ENCODE data around the gene KRT86. TPM values are rescaled to one million over a fixed set of nuclear protein-coding genes. Genes with fewer than 3 reads are reported as not detected.

KRT86 gene
- total and polyA plus RNA-seq, 4 donors: 0.39 to 3.2 (median 1.3) TPM

- 80 to 92% methylated on average over 1 of the region's 1 CpG for WGBS, 2 donors
- intact Hi-C loops (cut with DNase I): no loop called here
Measured at GRCh38 chr12:52261208-52261484, 13.3 kb upstream of the KRT86 start.

GRCh38 chr12:52262286-52262685 is 12.2 kb upstream of the KRT86 start:
- Histone ChIP-seq H3K4me3 (ENCODE audit: low read length in 2 of 2) (no peak overlapping the region), H3K27me3 (ENCODE audit: control insufficient read depth in 1 of 2, insufficient read depth in 2 of 2, low read length in 1 of 2) (no peaks in the 10 kb centered on the region), H3K9me3 (ENCODE audit: control insufficient read depth, low read length) (no peaks in the 10 kb centered on the region), H3K27ac (ENCODE audit: low read depth in 1 of 2, low read length in 2 of 2) (no peak overlapping the region), H3K36me3 (ENCODE audit: control insufficient read depth in 1 of 2, insufficient read depth in 2 of 2, low read length in 1 of 2) (no peaks in the 10 kb centered on the region), H3K4me1 (ENCODE audit: control insufficient read depth in 1 of 2, insufficient read depth in 2 of 2, low read length in 2 of 2) (no peaks in the 10 kb centered on the region)
- WGBS, 2 donors: 87 to 93% methylated on average over 3 of the region's 3 CpGs
- intact Hi-C loops (cut with DNase I): no loop called here
- ATAC-seq (ENCODE audit: low FRiP score) (no peak), DNase-seq (peak in 1 of 2 donors; percentile 46)

More at GRCh38 chr12:52261208-52261484, 13.3 kb upstream of the KRT86 start:
- Histone ChIP-seq H3K27ac (ENCODE audit: low read depth in 1 of 2, low read length in 2 of 2) (no peak overlapping the region), H3K4me1 (ENCODE audit: control insufficient read depth in 1 of 2, insufficient read depth in 2 of 2, low read length in 2 of 2) (no peaks in the 10 kb centered on the region), H3K27me3 (ENCODE audit: control insufficient read depth in 1 of 2, insufficient read depth in 2 of 2, low read length in 1 of 2) (no peaks in the 10 kb centered on the region), H3K4me3 (ENCODE audit: low read length in 2 of 2) (no peak overlapping the region), H3K36me3 (ENCODE audit: control insufficient read depth in 1 of 2, insufficient read depth in 2 of 2, low read length in 1 of 2) (no peaks in the 10 kb centered on the region), H3K9me3 (ENCODE audit: control insufficient read depth, low read length) (no peaks in the 10 kb centered on the region)
- no peak for DNase-seq
- ATAC-seq (ENCODE audit: low FRiP score): no peak

GRCh38 chr12:52263761-52264434 is 10.5 kb upstream of the KRT86 start:
- no peak for ATAC-seq (ENCODE audit: low FRiP score)
- 89 to 92% methylated on average over 7 of the region's 7 CpGs for WGBS, 2 donors
- Histone ChIP-seq H3K9me3 (ENCODE audit: control insufficient read depth, low read length) (no peaks in the 10 kb centered on the region), H3K36me3 (ENCODE audit: control insufficient read depth in 1 of 2, insufficient read depth in 2 of 2, low read length in 1 of 2) (no peaks in the 10 kb centered on the region), H3K27me3 (ENCODE audit: control insufficient read depth in 1 of 2, insufficient read depth in 2 of 2, low read length in 1 of 2) (no peaks in the 10 kb centered on the region), H3K27ac (ENCODE audit: low read depth in 1 of 2, low read length in 2 of 2) (no peak overlapping the region), H3K4me3 (ENCODE audit: low read length in 2 of 2) (no peak overlapping the region), H3K4me1 (ENCODE audit: control insufficient read depth in 1 of 2, insufficient read depth in 2 of 2, low read length in 2 of 2) (no peaks in the 10 kb centered on the region)
- DNase-seq: peak in 1 of 2 donors; percentile 53
- intact Hi-C loops (cut with DNase I): no loop called here

GRCh38 chr12:52264435-52264825 is 10.0 kb upstream of the KRT86 start:
- H3K4me1 ChIP-seq (ENCODE audit: control insufficient read depth in 1 of 2, insufficient read depth in 2 of 2, low read length in 2 of 2): no peaks in the 10 kb centered on the region
- H3K27ac ChIP-seq (ENCODE audit: low read depth in 1 of 2, low read length in 2 of 2): no peak overlapping the region
- no peaks in the 10 kb centered on the region for H3K27me3 ChIP-seq (ENCODE audit: control insufficient read depth in 1 of 2, insufficient read depth in 2 of 2, low read length in 1 of 2)
- DNase-seq (no peak), ATAC-seq (ENCODE audit: low FRiP score) (no peak)
- no peaks in the 10 kb centered on the region for H3K9me3 ChIP-seq (ENCODE audit: control insufficient read depth, low read length)
- 79 to 86% methylated on average over 2 of the region's 2 CpGs for WGBS, 2 donors
- H3K4me3 ChIP-seq (ENCODE audit: low read length in 2 of 2): no peak overlapping the region
- H3K36me3 ChIP-seq (ENCODE audit: control insufficient read depth in 1 of 2, insufficient read depth in 2 of 2, low read length in 1 of 2): no peaks in the 10 kb centered on the region
- intact Hi-C loops (cut with DNase I): no loop called here

GRCh38 chr12:52266514-52266913 is 7.9 kb upstream of the KRT86 start:
- intact Hi-C loops (cut with DNase I): no loop called here
- H3K27me3 ChIP-seq (ENCODE audit: control insufficient read depth in 1 of 2, insufficient read depth in 2 of 2, low read length in 1 of 2): no peaks in the 10 kb centered on the region

GRCh38 chr12:52267266-52267665 is 7.2 kb upstream of the KRT86 start:
- Histone ChIP-seq H3K36me3 (ENCODE audit: control insufficient read depth in 1 of 2, insufficient read depth in 2 of 2, low read length in 1 of 2) (no peaks in the 10 kb centered on the region), H3K27ac (ENCODE audit: low read depth in 1 of 2, low read length in 2 of 2) (no peak overlapping the region), H3K27me3 (ENCODE audit: control insufficient read depth in 1 of 2, insufficient read depth in 2 of 2, low read length in 1 of 2) (no peaks in the 10 kb centered on the region), H3K9me3 (ENCODE audit: control insufficient read depth, low read length) (no peaks in the 10 kb centered on the region), H3K4me1 (ENCODE audit: control insufficient read depth in 1 of 2, insufficient read depth in 2 of 2, low read length in 2 of 2) (no peaks in the 10 kb centered on the region), H3K4me3 (ENCODE audit: low read length in 2 of 2) (no peak overlapping the region)
- peak in 1 of 2 donors; percentile 24 for DNase-seq
- no peak for ATAC-seq (ENCODE audit: low FRiP score)
- 96 to 97% methylated on average over 3 of the region's 3 CpGs for WGBS, 2 donors
- intact Hi-C loops (cut with DNase I): no loop called here

More at GRCh38 chr12:52266514-52266913, 7.9 kb upstream of the KRT86 start:
- Histone ChIP-seq H3K36me3 (ENCODE audit: control insufficient read depth in 1 of 2, insufficient read depth in 2 of 2, low read length in 1 of 2) (no peaks in the 10 kb centered on the region), H3K9me3 (ENCODE audit: control insufficient read depth, low read length) (no peaks in the 10 kb centered on the region), H3K4me3 (ENCODE audit: low read length in 2 of 2) (no peak overlapping the region), H3K27ac (ENCODE audit: low read depth in 1 of 2, low read length in 2 of 2) (no peak overlapping the region), H3K4me1 (ENCODE audit: control insufficient read depth in 1 of 2, insufficient read depth in 2 of 2, low read length in 2 of 2) (no peaks in the 10 kb centered on the region)
- 94 to 99% methylated on average over 2 of the region's 2 CpGs for WGBS, 2 donors
- no peak for ATAC-seq (ENCODE audit: low FRiP score)
- no peak for DNase-seq

GRCh38 chr12:52267699-52268098 is 6.7 kb upstream of the KRT86 start:
- Histone ChIP-seq H3K27ac (ENCODE audit: low read depth in 1 of 2, low read length in 2 of 2) (peak overlapping the region in 1 of 2 donors; percentile 0), H3K9me3 (ENCODE audit: control insufficient read depth, low read length) (no peaks in the 10 kb centered on the region), H3K36me3 (ENCODE audit: control insufficient read depth in 1 of 2, insufficient read depth in 2 of 2, low read length in 1 of 2) (no peaks in the 10 kb centered on the region), H3K4me3 (ENCODE audit: low read length in 2 of 2) (no peak overlapping the region), H3K27me3 (ENCODE audit: control insufficient read depth in 1 of 2, insufficient read depth in 2 of 2, low read length in 1 of 2) (no peaks in the 10 kb centered on the region), H3K4me1 (ENCODE audit: control insufficient read depth in 1 of 2, insufficient read depth in 2 of 2, low read length in 2 of 2) (no peaks in the 10 kb centered on the region)
- ATAC-seq (ENCODE audit: low FRiP score) (no peak), DNase-seq (no peak)
- intact Hi-C loops (cut with DNase I): no loop called here
- WGBS, 2 donors: 88% methylated on average over 3 of the region's 3 CpGs

- intact Hi-C loops (cut with DNase I): no loop called here
- no peaks in the 10 kb centered on the region for H3K27me3 ChIP-seq (ENCODE audit: control insufficient read depth in 1 of 2, insufficient read depth in 2 of 2, low read length in 1 of 2)
- 21 to 35% methylated on average over 2 of the region's 2 CpGs for WGBS, 2 donors
- peak overlapping the region in 1 of 2 donors; percentile 0 for H3K27ac ChIP-seq (ENCODE audit: low read depth in 1 of 2, low read length in 2 of 2)
- H3K4me1 ChIP-seq (ENCODE audit: control insufficient read depth in 1 of 2, insufficient read depth in 2 of 2, low read length in 2 of 2): no peaks in the 10 kb centered on the region
- H3K4me3 ChIP-seq (ENCODE audit: low read length in 2 of 2): no peak overlapping the region
- DNase-seq (no peak), ATAC-seq (ENCODE audit: low FRiP score) (no peak)
- no peaks in the 10 kb centered on the region for H3K36me3 ChIP-seq (ENCODE audit: control insufficient read depth in 1 of 2, insufficient read depth in 2 of 2, low read length in 1 of 2)
- no peaks in the 10 kb centered on the region for H3K9me3 ChIP-seq (ENCODE audit: control insufficient read depth, low read length)
Measured at GRCh38 chr12:52268212-52268611, 6.2 kb upstream of the KRT86 start.

GRCh38 chr12:52270541-52271070 is 3.8 kb upstream of the KRT86 start:
- intact Hi-C loops (cut with DNase I): no loop called here
- no peak overlapping the region for H3K27ac ChIP-seq (ENCODE audit: low read depth in 1 of 2, low read length in 2 of 2)

More at GRCh38 chr12:52270541-52271070, 3.8 kb upstream of the KRT86 start:
- Histone ChIP-seq H3K27me3 (ENCODE audit: control insufficient read depth in 1 of 2, insufficient read depth in 2 of 2, low read length in 1 of 2) (no peaks in the 10 kb centered on the region), H3K9me3 (ENCODE audit: control insufficient read depth, low read length) (no peaks in the 10 kb centered on the region), H3K4me3 (ENCODE audit: low read length in 2 of 2) (no peak overlapping the region), H3K36me3 (ENCODE audit: control insufficient read depth in 1 of 2, insufficient read depth in 2 of 2, low read length in 1 of 2) (no peaks in the 10 kb centered on the region), H3K4me1 (ENCODE audit: control insufficient read depth in 1 of 2, insufficient read depth in 2 of 2, low read length in 2 of 2) (no peaks in the 10 kb centered on the region)
- WGBS, 2 donors: 84 to 90% methylated on average over 6 of the region's 6 CpGs
- ATAC-seq (ENCODE audit: low FRiP score): no peak
- peak in 1 of 2 donors; percentile 46 for DNase-seq
